Transverse colon (tissue), 4 donors: ENCODE measurements around the gene NDUFC2. TPM values are rescaled to one million over a fixed set of nuclear protein-coding genes. Genes with fewer than 3 reads are reported as not detected.

Experiments
- DNase-seq: peaks from one replicate; pipeline ENCODE4 v3.0.0-alpha.2; 2019
- H3K27ac ChIP-seq, 4 donors: fragments of 200-600 bp; sonication (generic); 2 replicates each; pipeline ENCODE4 v1.5.1; 2016 to 2018; ENCODE audit warnings: inconsistent platforms in 4 of 4
- H3K27me3 ChIP-seq: fragments of 200-600 bp; sonication (generic); 2 replicates; pipeline ENCODE4 v1.5.1; 2017; ENCODE audit warnings: inconsistent platforms
- H3K36me3 ChIP-seq, 4 donors: fragments of 200-600 bp; sonication (generic); 2 replicates each; pipeline ENCODE4 v1.5.1; 2017 to 2019; ENCODE audit warnings: inconsistent platforms in 4 of 4
- H3K4me1 ChIP-seq, 4 donors: fragments of 200-600 bp; sonication (generic); 2 replicates each; pipeline ENCODE4 v1.5.1; 2017 to 2020; ENCODE audit warnings: inconsistent platforms in 4 of 4
- H3K4me3 ChIP-seq, 4 donors: fragments of 200-600 bp; sonication (generic); 1 replicate in 1 of 4; 2 replicates in 3 of 4; pipeline versions ENCODE4 v1.5.1 to v1.6.1; 2017 to 2019; ENCODE audit warnings: inconsistent platforms in 4 of 4
- H3K9me3 ChIP-seq, 2 donors: fragments of 200-600 bp; sonication (generic); 2 replicates each; pipeline ENCODE4 v1.5.1; 2017 to 2019; ENCODE audit warnings: inconsistent platforms in 2 of 2
- CTCF ChIP-seq, 5 experiments: fragments of 200-600 bp in 3 of 5; fragments of 450-650 bp in 2 of 5; sonication (generic) in 3 of 5; IDR thresholded peaks; 1 replicate in 2 of 5; 2 replicates in 3 of 5; pipeline ENCODE4 v1.5.1; 2016 to 2017; ENCODE audit warnings: antibody characterized with exemption in 5 of 5, inconsistent platforms in 3 of 5, mild to moderate bottlenecking in 2 of 5, moderate library complexity in 1 of 5
- EP300 ChIP-seq: sonication (generic); formaldehyde crosslinking; IDR thresholded peaks from one replicate; pipeline ENCODE4 v1.6.1; 2017; ENCODE audit warnings: antibody characterized with exemption, low read depth
- POLR2A ChIP-seq: fragments of 450-650 bp; IDR thresholded peaks from one replicate; pipeline ENCODE4 v1.6.1; 2016; ENCODE audit warnings: antibody characterized with exemption, mild to moderate bottlenecking, moderate library complexity
- POLR2AphosphoS5 ChIP-seq, 3 donors: sonication (generic); formaldehyde crosslinking; IDR thresholded peaks; one replicate each; pipeline ENCODE4 v1.6.1; 2016; ENCODE audit warnings: antibody characterized with exemption in 3 of 3
- WGBS, 2 donors: methylation state at CpG; one replicate each; pipeline ENCODE4 v1.1.5; 2018; ENCODE audit warnings: low coverage in 1 of 2; 5-methylcytosine and 5-hydroxymethylcytosine counted together
- in situ Hi-C, 4 donors: fragments of 200-750 bp; cut with MboI; loops; one replicate each; pipeline versions ENCODE4 v1.15.0 to v1.15.1; 2017; ENCODE audit warnings: low sequenced_read_pairs in 3 of 4, low pct_ligation_motif_present in 1 of 4, low pct_unique_long_range_greater_than_20kb in 1 of 4
- intact Hi-C: fragments of 100-400 bp; cut with DNase I; formaldehyde crosslinking; loops from one replicate; pipeline ENCODE4 v1.15.1; 2023; ENCODE audit warnings: low total_unique reads
- total RNA-seq, 4 donors: library from RNA; depleted of rRNA; stranded (reverse); fragments of >200 nt; gene quantifications; one replicate each; pipeline ENCODE4 v1.1.0, GENCODE V29; 2016

Gene NDUFC2
- total RNA-seq, 4 donors from 2014 or later = 6.0 to 123 (median 68.4) TPM

GRCh38 chr11:78065203-78065602 lies 14.5 kb downstream of the NDUFC2 start:
- intact Hi-C loops = no loop called here
- in situ Hi-C loops = no loop called here
- no peak for DNase-seq
- peaks cover 0 to 5% (median 0%) of the 10 kb centered on the region in 4 donors for H3K4me1 ChIP-seq
- H3K27ac ChIP-seq = no peak overlapping the region
- TF ChIP-seq POLR2AphosphoS5 (IDR thresholded peaks at IDR 0.05) (no peak), EP300 (no peak), POLR2A (no peak), CTCF (IDR thresholded peaks at IDR 0.05) (no peak)
- H3K36me3 ChIP-seq = peaks cover 0 to 12% (median 0%) of the 10 kb centered on the region in 4 donors
- no peaks in the 10 kb centered on the region for H3K9me3 ChIP-seq
- WGBS, 2 donors = 86 to 100% methylated on average over 1 to 2 of the region's 2 CpGs
- no peaks in the 10 kb centered on the region for H3K27me3 ChIP-seq
- no peak overlapping the region for H3K4me3 ChIP-seq

GRCh38 chr11:78063440-78064181 lies 16.1 kb downstream of the NDUFC2 start, which contains the start of gene THRSP:
Gene THRSP (plus strand): TSS chr11:78063861. CDS start chr11:78063882, 21 bp downstream.
- Histone ChIP-seq H3K27ac (no peak within 1 kb of the TSS), H3K4me1 (no peaks in the 10 kb centered on the region), H3K27me3 (no peaks in the 10 kb centered on the region), H3K36me3 (peaks cover 0 to under 1% (median 0%) of the 10 kb centered on the region in 4 donors), H3K9me3 (no peaks in the 10 kb centered on the region), H3K4me3 (no peak within 1 kb of the TSS)
- in situ Hi-C loops = no loop called here
- 97% methylated on average over 14 of the region's 14 CpGs; no CpG with 5 or more reads in 1 of the 2 donors for WGBS, 2 donors
- TF ChIP-seq POLR2A (no peak), EP300 (no peak), POLR2AphosphoS5 (IDR thresholded peaks at IDR 0.05) (no peak)
- intact Hi-C loops = no loop called here
- no peak for DNase-seq

GRCh38 chr11:78062671-78063070 lies 17.0 kb downstream of the NDUFC2 start:
- intact Hi-C loops (no loop called here), in situ Hi-C loops (no loop called here)
- 50 to 61% methylated on average over 2 of the region's 2 CpGs for WGBS, 2 donors

GRCh38 chr11:78061921-78062311 lies 17.7 kb downstream of the NDUFC2 start:
- no peaks in the 10 kb centered on the region for H3K4me1 ChIP-seq

More at GRCh38 chr11:78062671-78063070, 17.0 kb downstream of the NDUFC2 start:
- H3K27me3 ChIP-seq = no peaks in the 10 kb centered on the region
- no peak overlapping the region for H3K27ac ChIP-seq
- H3K36me3 ChIP-seq = no peaks in the 10 kb centered on the region
- no peaks in the 10 kb centered on the region for H3K9me3 ChIP-seq
- H3K4me3 ChIP-seq = no peak overlapping the region
- no peak for TF ChIP-seq CTCF (IDR thresholded peaks at IDR 0.05)
- TF ChIP-seq POLR2A = no peak
- H3K4me1 ChIP-seq = no peaks in the 10 kb centered on the region
- DNase-seq = no peak

More at GRCh38 chr11:78061921-78062311, 17.7 kb downstream of the NDUFC2 start:
- no peak for DNase-seq
- WGBS, 2 donors = 85 to 100% methylated on average over 1 to 4 of the region's 4 CpGs
- Histone ChIP-seq H3K36me3 (no peaks in the 10 kb centered on the region), H3K27me3 (no peaks in the 10 kb centered on the region), H3K4me3 (no peak overlapping the region), H3K9me3 (no peaks in the 10 kb centered on the region), H3K27ac (no peak overlapping the region)
- no peak for TF ChIP-seq CTCF (IDR thresholded peaks at IDR 0.05)
- TF ChIP-seq POLR2AphosphoS5 (IDR thresholded peaks at IDR 0.05) = no peak
- no peak for TF ChIP-seq POLR2A
- no peak for TF ChIP-seq EP300
- intact Hi-C loops (no loop called here), in situ Hi-C loops (no loop called here)
